ENCODE results near the gene TSPAN4. TPM values are rescaled to one million over a fixed set of nuclear protein-coding genes. Genes with fewer than 3 reads are reported as not detected.
A peak's percentile ranks its signal among the peaks of the same experiment; 100 is the strongest.

TSPAN4 gene
- total and polyA plus RNA-seq, 9 of the 15 experiments (the other 6 are each of a cell fraction or from before 2014, with no cell fraction given) = 0.07 to 31.0 (median 15.7) TPM

DNA sequence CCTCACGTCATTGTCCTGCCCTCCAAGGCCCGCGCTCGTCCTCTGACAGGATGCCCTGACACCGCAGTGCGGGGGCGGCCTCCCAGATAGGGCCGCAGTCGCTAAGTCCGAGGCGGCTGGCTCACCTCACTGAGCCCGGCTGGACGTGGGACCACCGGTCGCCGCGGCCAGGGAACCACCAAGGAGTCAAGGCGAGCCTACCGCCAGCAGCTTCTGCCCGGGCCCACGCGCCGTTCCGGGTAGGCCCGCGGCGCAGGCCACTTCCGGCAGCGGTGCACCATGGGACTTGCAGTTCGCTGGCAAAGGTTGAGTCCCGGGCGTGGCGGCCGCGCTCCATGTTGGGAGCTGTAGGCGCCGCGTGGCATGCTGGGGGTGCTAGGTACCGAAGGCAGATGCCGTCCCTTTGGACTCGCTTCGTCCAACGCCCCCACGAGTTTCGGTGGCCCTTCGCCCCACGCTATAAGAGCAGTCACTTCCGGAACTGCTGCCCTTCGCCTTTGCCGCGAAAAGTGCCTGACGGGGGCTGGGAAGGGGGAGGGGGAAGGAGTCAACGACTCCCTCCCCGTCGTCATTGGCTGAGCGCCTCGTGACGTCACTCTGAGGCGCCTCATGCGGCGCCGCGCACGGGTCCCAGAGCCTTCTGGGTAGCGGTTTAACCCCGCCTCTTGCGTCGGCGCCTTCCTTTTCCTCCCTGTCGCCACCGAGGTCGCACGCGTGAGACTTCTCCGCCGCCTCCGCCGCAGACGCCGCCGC lies 33.2 kb upstream of the TSPAN4 start, which contains the start of gene RPLP2 (continued):
- TF ChIP-seq, protein P1, sequence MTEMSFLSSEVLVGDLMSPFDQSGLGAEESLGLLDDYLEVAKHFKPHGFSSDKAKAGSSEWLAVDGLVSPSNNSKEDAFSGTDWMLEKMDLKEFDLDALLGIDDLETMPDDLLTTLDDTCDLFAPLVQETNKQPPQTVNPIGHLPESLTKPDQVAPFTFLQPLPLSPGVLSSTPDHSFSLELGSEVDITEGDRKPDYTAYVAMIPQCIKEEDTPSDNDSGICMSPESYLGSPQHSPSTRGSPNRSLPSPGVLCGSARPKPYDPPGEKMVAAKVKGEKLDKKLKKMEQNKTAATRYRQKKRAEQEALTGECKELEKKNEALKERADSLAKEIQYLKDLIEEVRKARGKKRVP (CRISPR knock-in tag; IDR thresholded peaks at IDR 0.05) = no peak
- TF ChIP-seq NONO (IDR thresholded peaks at IDR 0.05; ENCODE audit: low read depth in 2 of 2, low read length in 1 of 2) (0 out of 4 replicates have a peak, but pooled peaks of 1 of the 2 experiments have one; percentile 47), ZNF23 (CRISPR knock-in tag; IDR thresholded peaks at IDR 0.05) (no peak), LEF1 (IDR thresholded peaks at IDR 0.05) (no peak), SAFB (IDR thresholded peaks at IDR 0.05; ENCODE audit: borderline replicate concordance, low read depth, low read length) (no peak; the same call in 1 of the 2 replicates), BDP1 (IDR thresholded peaks at IDR 0.05; ENCODE audit: insufficient read depth, insufficient read length) (no peak), HDAC6 (IDR thresholded peaks at IDR 0.05; ENCODE audit: low read depth, low read length) (no peak), POLR2AphosphoS2 (IDR thresholded peaks at IDR 0.05; ENCODE audit: low read length) (no peak), YBX1 (IDR thresholded peaks at IDR 0.05) (no peak), IRF2 (CRISPR knock-in tag; IDR thresholded peaks at IDR 0.05) (no peak), CREM (IDR thresholded peaks at IDR 0.05; ENCODE audit: low read depth) (peak; percentile 98), TAF1 (IDR thresholded peaks at IDR 0.05; ENCODE audit: control insufficient read depth, extremely low read depth, insufficient read depth, low read length, severe bottlenecking) (peak; percentile 97), RAD21 (CRISPR knock-in tag; conservative IDR thresholded peaks at IDR 0.05 in 1 of 2, IDR thresholded peaks at IDR 0.05 in 1 of 2) (no peak), NR1H2 (CRISPR knock-in tag; IDR thresholded peaks at IDR 0.05) (no peak; the same call in none of the 2 replicates), ZNF184 (CRISPR knock-in tag; IDR thresholded peaks at IDR 0.05) (no peak), CCNT2 (IDR thresholded peaks at IDR 0.05; ENCODE audit: borderline replicate concordance, extremely low read depth, insufficient read length, low read depth, low read length) (peak; percentile 65), ETV1 (tag; conservative IDR thresholded peaks at IDR 0.05; ENCODE audit: low read depth) (peak; percentile 85), RBM39 (optimal IDR thresholded peaks at IDR 0.05; ENCODE audit: low read depth, low read length) (peak; percentile 25)
- TF ChIP-seq, protein P2, sequence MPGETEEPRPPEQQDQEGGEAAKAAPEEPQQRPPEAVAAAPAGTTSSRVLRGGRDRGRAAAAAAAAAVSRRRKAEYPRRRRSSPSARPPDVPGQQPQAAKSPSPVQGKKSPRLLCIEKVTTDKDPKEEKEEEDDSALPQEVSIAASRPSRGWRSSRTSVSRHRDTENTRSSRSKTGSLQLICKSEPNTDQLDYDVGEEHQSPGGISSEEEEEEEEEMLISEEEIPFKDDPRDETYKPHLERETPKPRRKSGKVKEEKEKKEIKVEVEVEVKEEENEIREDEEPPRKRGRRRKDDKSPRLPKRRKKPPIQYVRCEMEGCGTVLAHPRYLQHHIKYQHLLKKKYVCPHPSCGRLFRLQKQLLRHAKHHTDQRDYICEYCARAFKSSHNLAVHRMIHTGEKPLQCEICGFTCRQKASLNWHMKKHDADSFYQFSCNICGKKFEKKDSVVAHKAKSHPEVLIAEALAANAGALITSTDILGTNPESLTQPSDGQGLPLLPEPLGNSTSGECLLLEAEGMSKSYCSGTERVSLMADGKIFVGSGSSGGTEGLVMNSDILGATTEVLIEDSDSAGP (CRISPR knock-in tag; IDR thresholded peaks at IDR 0.05) = 0 out of 2 replicates have a peak, but pooled peaks have one; percentile 29
- TF ChIP-seq, protein P3, sequence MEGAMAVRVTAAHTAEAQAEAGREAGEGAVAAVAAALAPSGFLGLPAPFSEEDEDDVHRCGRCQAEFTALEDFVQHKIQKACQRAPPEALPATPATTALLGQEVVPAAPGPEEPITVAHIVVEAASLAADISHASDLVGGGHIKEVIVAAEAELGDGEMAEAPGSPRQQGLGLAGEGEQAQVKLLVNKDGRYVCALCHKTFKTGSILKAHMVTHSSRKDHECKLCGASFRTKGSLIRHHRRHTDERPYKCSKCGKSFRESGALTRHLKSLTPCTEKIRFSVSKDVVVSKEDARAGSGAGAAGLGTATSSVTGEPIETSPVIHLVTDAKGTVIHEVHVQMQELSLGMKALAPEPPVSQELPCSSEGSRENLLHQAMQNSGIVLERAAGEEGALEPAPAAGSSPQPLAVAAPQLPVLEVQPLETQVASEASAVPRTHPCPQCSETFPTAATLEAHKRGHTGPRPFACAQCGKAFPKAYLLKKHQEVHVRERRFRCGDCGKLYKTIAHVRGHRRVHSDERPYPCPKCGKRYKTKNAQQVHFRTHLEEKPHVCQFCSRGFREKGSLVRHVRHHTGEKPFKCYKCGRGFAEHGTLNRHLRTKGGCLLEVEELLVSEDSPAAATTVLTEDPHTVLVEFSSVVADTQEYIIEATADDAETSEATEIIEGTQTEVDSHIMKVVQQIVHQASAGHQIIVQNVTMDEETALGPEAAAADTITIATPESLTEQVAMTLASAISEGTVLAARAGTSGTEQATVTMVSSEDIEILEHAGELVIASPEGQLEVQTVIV (CRISPR knock-in tag; IDR thresholded peaks at IDR 0.05; ENCODE audit: borderline replicate concordance) = no peak
- TF ChIP-seq, protein P4, sequence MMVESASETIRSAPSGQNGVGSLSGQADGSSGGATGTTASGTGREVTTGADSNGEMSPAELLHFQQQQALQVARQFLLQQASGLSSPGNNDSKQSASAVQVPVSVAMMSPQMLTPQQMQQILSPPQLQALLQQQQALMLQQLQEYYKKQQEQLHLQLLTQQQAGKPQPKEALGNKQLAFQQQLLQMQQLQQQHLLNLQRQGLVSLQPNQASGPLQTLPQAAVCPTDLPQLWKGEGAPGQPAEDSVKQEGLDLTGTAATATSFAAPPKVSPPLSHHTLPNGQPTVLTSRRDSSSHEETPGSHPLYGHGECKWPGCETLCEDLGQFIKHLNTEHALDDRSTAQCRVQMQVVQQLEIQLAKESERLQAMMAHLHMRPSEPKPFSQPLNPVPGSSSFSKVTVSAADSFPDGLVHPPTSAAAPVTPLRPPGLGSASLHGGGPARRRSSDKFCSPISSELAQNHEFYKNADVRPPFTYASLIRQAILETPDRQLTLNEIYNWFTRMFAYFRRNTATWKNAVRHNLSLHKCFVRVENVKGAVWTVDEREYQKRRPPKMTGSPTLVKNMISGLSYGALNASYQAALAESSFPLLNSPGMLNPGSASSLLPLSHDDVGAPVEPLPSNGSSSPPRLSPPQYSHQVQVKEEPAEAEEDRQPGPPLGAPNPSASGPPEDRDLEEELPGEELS (CRISPR knock-in tag; IDR thresholded peaks at IDR 0.05; ENCODE audit: borderline replicate concordance) = peak; percentile 87

All from K562 (cell line).